H1 (cell line): Measurements from ENCODE around the gene MAPK8IP3. TPM values are rescaled to one million over a fixed set of nuclear protein-coding genes. Genes with fewer than 3 reads are reported as not detected.

Source experiments
- CTCF ChIA-PET: fragments of 300-600 bp; sonication (Branson Sonifier 250); formaldehyde crosslinking; loops from one replicate; lab custom pipeline; 2021; ENCODE audit not compliant: partially characterized antibody; lab: Charles Lee
- POLR2A ChIA-PET: fragments of 300-600 bp; sonication (Branson Sonifier 250); formaldehyde crosslinking; loops from one replicate; lab custom pipeline; 2021; ENCODE audit warnings: inconsistent platforms; ENCODE audit not compliant: partially characterized antibody; lab: Charles Lee
- DNase-seq, 2 experiments: peaks; one replicate each; pipeline versions ENCODE4 v3.0.0 to v3.0.0-alpha.2; 2010 to 2022; ENCODE audit warnings: low spot score in 2 of 2, low read depth in 1 of 2, mixed read lengths in 1 of 2
- FAIRE-seq: peaks from 2 replicates; lab custom pipeline; 2011; peaks lifted over from hg19 to GRCh38; lab: Jason Lieb, UNC
- H2AFZ ChIP-seq: 2 replicates; pipeline ENCODE4 v1.8.1; 2012; ENCODE audit warnings: low read length, inconsistent platforms
- H2AK5ac ChIP-seq: 2 replicates; pipeline ENCODE4 v1.6.1; 2013; ENCODE audit warnings: low read depth, low read length
- H2BK120ac ChIP-seq: replicated peaks from 2 replicates; pipeline ENCODE3; 2013; ENCODE audit warnings: low read depth, low read length, inconsistent platforms
- H2BK12ac ChIP-seq: 2 replicates; pipeline ENCODE4 v1.6.1; 2013; ENCODE audit warnings: low read depth, low read length
- H2BK15ac ChIP-seq: 2 replicates; pipeline ENCODE4 v1.6.1; 2013; ENCODE audit warnings: low read length
- H2BK20ac ChIP-seq: 2 replicates; pipeline ENCODE4 v1.6.1; 2013; ENCODE audit warnings: low read length
- H2BK5ac ChIP-seq: 2 replicates; pipeline ENCODE4 v1.6.1; 2013; ENCODE audit warnings: low read depth, low read length
- H3K14ac ChIP-seq: 2 replicates; pipeline ENCODE4 v1.6.1; 2013; ENCODE audit warnings: inconsistent platforms; ENCODE audit not compliant: insufficient read length
- H3K18ac ChIP-seq: 2 replicates; pipeline ENCODE4 v1.6.1; 2013; ENCODE audit warnings: low read length; ENCODE audit errors: extremely low read depth
- H3K23ac ChIP-seq: 2 replicates; pipeline ENCODE4 v1.6.1; 2013; ENCODE audit warnings: inconsistent platforms; ENCODE audit not compliant: insufficient read length
- H3K23me2 ChIP-seq: 2 replicates; pipeline ENCODE4 v1.6.1; 2013; ENCODE audit warnings: low read depth, low read length
- H3K27ac ChIP-seq: 2 replicates; pipeline ENCODE4 v1.6.1; 2011; ENCODE audit warnings: low read depth, low read length, inconsistent platforms
- H3K27me3 ChIP-seq, 4 experiments: replicated peaks in 1 of 4; 1 replicate in 1 of 4; 2 replicates in 3 of 4; pipeline versions ENCODE4 v1.6.1 to v1.8.1; 2011 to 2013; ENCODE audit warnings: low read length in 3 of 4, mild to moderate bottlenecking in 3 of 4, inconsistent platforms in 2 of 4, mixed read lengths in 2 of 4, moderate library complexity in 1 of 4; ENCODE audit not compliant: control insufficient read depth in 3 of 4, insufficient read depth in 3 of 4; ENCODE audit errors: extremely low read depth in 1 of 4
- H3K36me3 ChIP-seq, 4 experiments: 2 replicates each; pipeline versions ENCODE4 v1.6.1 to v1.8.1; 2011 to 2013; ENCODE audit warnings: mild to moderate bottlenecking in 4 of 4, low read length in 3 of 4, moderate library complexity in 2 of 4, control low read depth in 1 of 4, inconsistent platforms in 1 of 4; ENCODE audit not compliant: insufficient read depth in 4 of 4, control insufficient read depth in 2 of 4
- H3K4ac ChIP-seq: replicated peaks from 2 replicates; pipeline ENCODE3; 2013; ENCODE audit warnings: low read length, low read depth, mixed read lengths, inconsistent platforms; ENCODE audit not compliant: insufficient read length
- H3K4me1 ChIP-seq, 4 experiments: replicated peaks in 1 of 4; 1 replicate in 1 of 4; 2 replicates in 3 of 4; pipeline versions ENCODE4 v1.6.1 to v1.8.1; 2011 to 2013; ENCODE audit warnings: low read length in 3 of 4, inconsistent platforms in 2 of 4, mixed read lengths in 1 of 4; ENCODE audit not compliant: insufficient read depth in 4 of 4, control insufficient read depth in 3 of 4
- H3K4me2 ChIP-seq, 2 experiments: 2 replicates each; pipeline versions ENCODE4 v1.6.1 to v1.8.1; 2011 to 2013; ENCODE audit warnings: low read depth in 2 of 2, low read length in 2 of 2, control low read depth in 1 of 2, inconsistent platforms in 1 of 2, mild to moderate bottlenecking in 1 of 2; ENCODE audit not compliant: insufficient read depth in 1 of 2
- H3K4me3 ChIP-seq, 4 experiments: fragments of 200-600, 300-600 bp in 1 of 4; sonication (generic), shearing (Covaris generic), sonication (Bioruptor Twin) in 1 of 4; 2 replicates each; pipeline versions ENCODE4 v1.5.1 to v1.8.1; 2011 to 2016; ENCODE audit warnings: low read length in 4 of 4, low read depth in 3 of 4, control low read depth in 2 of 4, inconsistent platforms in 2 of 4, mild to moderate bottlenecking in 2 of 4, mixed read lengths in 1 of 4, moderate library complexity in 1 of 4; ENCODE audit not compliant: insufficient read depth in 2 of 4; ENCODE audit errors: extremely low read depth in 1 of 4
- H3K56ac ChIP-seq: replicated peaks from 2 replicates; pipeline ENCODE3; 2013; ENCODE audit warnings: low read depth, mild to moderate bottlenecking, mixed read lengths, low read length, inconsistent platforms; ENCODE audit not compliant: insufficient read length
- H3K79me1 ChIP-seq: 2 replicates; pipeline ENCODE4 v1.6.1; 2013; ENCODE audit warnings: low read depth, low read length, control low read depth
- H3K79me2 ChIP-seq, 2 experiments: 2 replicates each; pipeline versions ENCODE4 v1.6.1 to v1.8.1; 2012 to 2013; ENCODE audit warnings: low read length in 2 of 2, mild to moderate bottlenecking in 2 of 2, inconsistent platforms in 1 of 2; ENCODE audit not compliant: insufficient read depth in 2 of 2, control insufficient read depth in 1 of 2
- H3K9ac ChIP-seq, 4 experiments: replicated peaks in 1 of 4; 1 replicate in 1 of 4; 2 replicates in 3 of 4; pipeline versions ENCODE4 v1.6.1 to v1.8.1; 2011 to 2013; ENCODE audit warnings: low read depth in 3 of 4, low read length in 3 of 4, control low read depth in 2 of 4, mild to moderate bottlenecking in 2 of 4, moderate library complexity in 2 of 4, inconsistent platforms in 1 of 4; ENCODE audit errors: extremely low read depth in 1 of 4
- H3K9me3 ChIP-seq, 2 experiments: 2 replicates each; pipeline versions ENCODE4 v1.6.1 to v1.8.1; 2012 to 2013; ENCODE audit warnings: mild to moderate bottlenecking in 2 of 2, moderate library complexity in 2 of 2, control low read depth in 1 of 2, inconsistent platforms in 1 of 2, low read depth in 1 of 2, low read length in 1 of 2, mixed read lengths in 1 of 2; ENCODE audit not compliant: insufficient read depth in 2 of 2
- H4K20me1 ChIP-seq, 2 experiments: replicated peaks in 1 of 2; 2 replicates each; pipeline versions ENCODE3 to v1.8.1; 2011 to 2013; ENCODE audit warnings: inconsistent platforms in 2 of 2, low read length in 2 of 2, mild to moderate bottlenecking in 1 of 2; ENCODE audit not compliant: insufficient read depth in 2 of 2, control insufficient read depth in 1 of 2
- H4K5ac ChIP-seq: 2 replicates; pipeline ENCODE4 v1.6.1; 2013; ENCODE audit warnings: low read length, low read depth, mixed read lengths, inconsistent platforms; ENCODE audit not compliant: insufficient read length
- H4K8ac ChIP-seq: 2 replicates; pipeline ENCODE4 v1.8.0; 2013; ENCODE audit warnings: mild to moderate bottlenecking, moderate library complexity, low read length, inconsistent platforms; ENCODE audit not compliant: insufficient read depth; ENCODE audit errors: extremely low read depth
- H4K91ac ChIP-seq: replicated peaks from 2 replicates; pipeline ENCODE3; 2013; ENCODE audit warnings: low read length, mixed read lengths, inconsistent platforms; ENCODE audit not compliant: insufficient read length
- CTBP2 ChIP-seq: IDR thresholded peaks from 2 replicates; pipeline ENCODE4 v1.7.0; 2011; ENCODE audit warnings: borderline replicate concordance, mild to moderate bottlenecking, moderate library complexity, mixed read lengths, low read length; ENCODE audit not compliant: insufficient read depth, insufficient read length
- RNF2 ChIP-seq: fragments of 200-900, 300-1000 bp; sonication (generic); IDR thresholded peaks from 2 replicates; pipeline ENCODE4 v1.7.1; 2016; ENCODE audit warnings: borderline replicate concordance, low read depth, mild to moderate bottlenecking, antibody characterized with exemption, low read length; ENCODE audit not compliant: poor library complexity, severe bottlenecking; ENCODE audit errors: missing control alignments
- SIN3A ChIP-seq, 2 experiments: IDR thresholded peaks in 1 of 2; conservative IDR thresholded peaks in 1 of 2; 2 replicates each; pipeline ENCODE4 v1.6.1; 2011 to 2012; ENCODE audit warnings: low read length in 2 of 2, improper control_type of control experiment in 1 of 2, low read depth in 1 of 2, mild to moderate bottlenecking in 1 of 2
- WGBS, 2 experiments: shearing (Covaris generic) in 1 of 2; methylation state at CpG; one replicate each; pipeline versions ENCODE4 v1.1.6 to v1.1.7; 2013 to 2015; ENCODE audit warnings: low lambda C conversion rate in 2 of 2, mixed read lengths in 2 of 2, inconsistent platforms in 1 of 2, low coverage in 1 of 2, missing lambda C conversion rate in 1 of 2; ENCODE audit not compliant: insufficient replicate concordance in 2 of 2, insufficient coverage in 1 of 2, insufficient read length in 1 of 2; ENCODE audit errors: extremely low coverage in 1 of 2, missing lambda C conversion rate in 1 of 2; 5-methylcytosine and 5-hydroxymethylcytosine counted together
- polyA plus RNA-seq, 7 experiments: library from polyadenylated mRNA; depleted of rRNA in 3 of 7; stranded (reverse) in 5 of 7; unstranded in 2 of 7; fragments of >200 nt in 5 of 7; fragments of 200-250 nt in 2 of 7; gene quantifications; 1 replicate in 5 of 7; 2 replicates in 1 of 7; 4 replicates in 1 of 7; pipeline versions ENCODE4 v1.2.1 to v1.2.3, GENCODE V29; 2011 to 2013; ENCODE audit warnings: missing spikeins in 2 of 7, mixed read lengths in 2 of 7
- total RNA-seq: library from RNA; stranded (reverse); fragmentation: NEBNext Ultra II Directional; extraction: Animal tissue kit (Norgen Biotek cat#: 25700); gene quantifications from 2 replicates; pipeline ENCODE4 v1.2.1, GENCODE V29; 2021
- TF ChIP-seq, protein P1 (sequence below): IDR thresholded peaks from 2 replicates; pipeline ENCODE4 v1.6.1; 2012; ENCODE audit warnings: inconsistent platforms

MAPK8IP3 gene
- total and polyA plus RNA-seq, 2 of the 8 experiments (the other 6 are each of a cell fraction or from before 2014, with no cell fraction given) = 16.9 to 43.4 TPM

DNA sequence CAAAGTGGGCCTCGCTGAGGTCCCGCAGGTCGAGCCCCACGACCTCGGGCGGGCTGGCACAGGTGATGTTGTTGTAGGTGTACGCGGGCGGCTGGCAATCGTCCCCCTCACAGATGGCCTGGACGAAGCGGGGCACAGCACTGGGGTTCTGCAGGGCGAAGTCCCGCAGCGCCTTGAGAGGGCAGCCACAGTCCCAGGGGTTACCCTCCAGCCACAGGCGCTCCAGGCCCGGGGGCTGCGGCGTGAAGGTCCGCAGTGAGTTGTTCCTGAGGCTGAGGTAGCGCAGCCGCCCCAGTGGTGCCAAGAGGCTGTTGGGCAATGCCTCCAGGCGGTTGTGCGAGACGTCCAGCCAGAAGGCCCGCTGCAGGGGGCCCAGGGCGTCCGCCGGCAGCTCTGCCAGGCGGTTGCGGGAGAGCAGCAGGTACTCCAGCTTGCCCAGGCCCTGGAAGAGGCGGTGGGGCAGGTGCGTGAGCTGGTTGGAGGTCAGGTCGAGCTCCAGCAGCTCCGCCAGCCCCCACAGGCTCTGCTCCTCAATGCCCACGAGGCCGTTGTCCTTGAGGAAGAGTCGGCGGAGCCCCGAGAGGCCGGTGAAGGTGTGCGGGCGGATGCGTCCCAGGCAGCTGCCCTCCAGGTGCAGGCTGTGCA, 84.7 kb downstream of the MAPK8IP3 start:
- no peaks in the 10 kb centered on the region for H3K27me3 ChIP-seq
- peaks cover 0 to 11% of the 10 kb centered on the region in 2 experiments; a peak in 2 of 4 replicates for H3K79me2 ChIP-seq
- H4K20me1 ChIP-seq = peaks cover 11 to 12% of the 10 kb centered on the region in 2 experiments
- no peak overlapping the region for H2BK120ac ChIP-seq
- FAIRE-seq (no peak), DNase-seq (no peak)
- no peak overlapping the region for H2BK12ac ChIP-seq
- H3K4ac ChIP-seq = no peak overlapping the region
- peaks cover 0 to 44% (median 2%) of the 10 kb centered on the region in 4 experiments; a peak in 4 of 8 replicates for H3K36me3 ChIP-seq
- H3K4me2 ChIP-seq = no peak overlapping the region
- H4K91ac ChIP-seq = no peak overlapping the region
- H3K14ac ChIP-seq = no peak overlapping the region
- ChIA-PET CTCF (interaction anchor here (0.5 to 1.3 kb wide), 4 partner anchors 16 to 1048 kb away, joined by 3 to 5 read pairs (median 3); no protein-coding TSS in a partner anchor), POLR2A (interaction anchor here (1.3 to 4.2 kb wide), 4 partner anchors 8 to 29 kb away, joined by 3 to 26 read pairs (median 14); partner anchors contain the start of genes NUBP2 and SPSB3)
- H2AK5ac ChIP-seq = no peak overlapping the region
- no peaks in the 10 kb centered on the region; a peak in 1 of 4 replicates for H3K9me3 ChIP-seq
- no peak overlapping the region for H2BK5ac ChIP-seq
- no peaks in the 10 kb centered on the region for H3K4me1 ChIP-seq
- H2BK20ac ChIP-seq = no peak overlapping the region
- H2BK15ac ChIP-seq = no peak overlapping the region
- H2AFZ ChIP-seq = no peak overlapping the region
- no peak overlapping the region for H3K9ac ChIP-seq
- H4K5ac ChIP-seq = no peak overlapping the region
- H3K23me2 ChIP-seq = no peaks in the 10 kb centered on the region
- 95% methylated on average over 40 of the region's 44 CpGs; no CpG with 5 or more reads in 1 of the 2 experiments for WGBS, 2 experiments
- peaks cover 5% of the 10 kb centered on the region for H3K79me1 ChIP-seq
- no peak for TF ChIP-seq SIN3A (conservative IDR thresholded peaks at IDR 0.05 in 1 of 2, IDR thresholded peaks at IDR 0.05 in 1 of 2; ENCODE audit: low read depth in 1 of 2, low read length in 2 of 2)
- no peak for TF ChIP-seq RNF2
- no peak for TF ChIP-seq CTBP2
- TF ChIP-seq, protein P1, sequence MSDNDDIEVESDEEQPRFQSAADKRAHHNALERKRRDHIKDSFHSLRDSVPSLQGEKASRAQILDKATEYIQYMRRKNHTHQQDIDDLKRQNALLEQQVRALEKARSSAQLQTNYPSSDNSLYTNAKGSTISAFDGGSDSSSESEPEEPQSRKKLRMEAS = no peak
- no peak overlapping the region for H3K27ac ChIP-seq
- no peak overlapping the region for H3K23ac ChIP-seq
- H3K4me3 ChIP-seq = no peak overlapping the region
- no peak overlapping the region for H3K18ac ChIP-seq
- H3K56ac ChIP-seq = no peak overlapping the region
- no peak overlapping the region for H4K8ac ChIP-seq
